Thoracic aorta endothelial cell (primary cell): ENCODE results near the gene NCAPG. TPM values are rescaled to one million over a fixed set of nuclear protein-coding genes. Genes with fewer than 3 reads are reported as not detected.

Source experiments
- total RNA-seq: library from RNA; depleted of rRNA; stranded (reverse); fragments of >200 nt; gene quantifications from 2 replicates; pipeline ENCODE4 v1.2.3, GENCODE V29; 2012

Gene NCAPG, protein sequence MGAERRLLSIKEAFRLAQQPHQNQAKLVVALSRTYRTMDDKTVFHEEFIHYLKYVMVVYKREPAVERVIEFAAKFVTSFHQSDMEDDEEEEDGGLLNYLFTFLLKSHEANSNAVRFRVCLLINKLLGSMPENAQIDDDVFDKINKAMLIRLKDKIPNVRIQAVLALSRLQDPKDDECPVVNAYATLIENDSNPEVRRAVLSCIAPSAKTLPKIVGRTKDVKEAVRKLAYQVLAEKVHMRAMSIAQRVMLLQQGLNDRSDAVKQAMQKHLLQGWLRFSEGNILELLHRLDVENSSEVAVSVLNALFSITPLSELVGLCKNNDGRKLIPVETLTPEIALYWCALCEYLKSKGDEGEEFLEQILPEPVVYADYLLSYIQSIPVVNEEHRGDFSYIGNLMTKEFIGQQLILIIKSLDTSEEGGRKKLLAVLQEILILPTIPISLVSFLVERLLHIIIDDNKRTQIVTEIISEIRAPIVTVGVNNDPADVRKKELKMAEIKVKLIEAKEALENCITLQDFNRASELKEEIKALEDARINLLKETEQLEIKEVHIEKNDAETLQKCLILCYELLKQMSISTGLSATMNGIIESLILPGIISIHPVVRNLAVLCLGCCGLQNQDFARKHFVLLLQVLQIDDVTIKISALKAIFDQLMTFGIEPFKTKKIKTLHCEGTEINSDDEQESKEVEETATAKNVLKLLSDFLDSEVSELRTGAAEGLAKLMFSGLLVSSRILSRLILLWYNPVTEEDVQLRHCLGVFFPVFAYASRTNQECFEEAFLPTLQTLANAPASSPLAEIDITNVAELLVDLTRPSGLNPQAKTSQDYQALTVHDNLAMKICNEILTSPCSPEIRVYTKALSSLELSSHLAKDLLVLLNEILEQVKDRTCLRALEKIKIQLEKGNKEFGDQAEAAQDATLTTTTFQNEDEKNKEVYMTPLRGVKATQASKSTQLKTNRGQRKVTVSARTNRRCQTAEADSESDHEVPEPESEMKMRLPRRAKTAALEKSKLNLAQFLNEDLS
- 104 and 139 TPM in 2 replicates for total RNA-seq

DNA sequence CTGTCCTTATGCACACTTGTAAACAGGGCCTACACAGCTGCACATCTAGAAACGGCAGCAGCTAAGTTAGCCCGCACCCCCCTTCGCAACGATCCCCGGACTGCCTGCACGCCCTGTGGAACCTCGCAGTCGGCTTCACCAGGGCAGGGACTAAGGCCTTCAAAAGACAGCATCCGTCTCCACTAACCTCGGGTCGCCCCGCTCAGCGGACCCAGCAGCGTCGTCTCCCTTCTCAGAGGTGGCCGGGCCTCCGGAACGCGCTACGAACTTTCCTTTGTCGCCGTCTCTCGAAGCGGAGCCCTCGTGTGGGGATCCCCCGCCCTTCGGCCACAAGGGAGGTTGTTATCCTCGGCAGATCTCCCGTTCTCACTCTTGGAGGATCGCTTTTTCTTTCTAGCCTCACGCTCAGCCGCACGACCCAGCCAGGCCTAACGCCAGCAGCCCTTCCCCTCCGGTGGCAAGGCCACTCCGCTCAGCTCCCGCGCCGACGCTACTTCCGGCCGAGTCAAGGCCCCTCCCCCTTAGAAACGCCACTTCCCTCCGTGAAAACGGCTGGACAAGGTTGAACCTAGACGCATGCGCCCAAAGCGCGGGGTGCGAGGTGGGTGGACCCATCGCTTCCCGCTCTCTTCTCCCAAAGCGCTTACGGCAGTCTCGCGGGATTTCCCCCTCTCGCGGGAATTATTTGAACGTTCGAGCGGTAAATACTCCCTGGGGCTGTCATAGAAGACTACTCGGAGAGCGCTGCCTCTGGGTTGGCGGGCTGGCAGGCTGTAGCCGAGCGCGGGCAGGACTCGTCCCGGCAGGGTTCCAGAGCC is at the start of gene NCAPG, which contains the start of gene DCAF16:
NCAPG (plus strand) TSS at position 720 of the 818 bp plus-strand sequence. CDS start 99 bp downstream, outside the sequence.
DCAF16 (minus strand) TSS at position 498 of the 818 bp plus-strand sequence. CDS start 6,616 bp downstream, outside the sequence.

DNA sequence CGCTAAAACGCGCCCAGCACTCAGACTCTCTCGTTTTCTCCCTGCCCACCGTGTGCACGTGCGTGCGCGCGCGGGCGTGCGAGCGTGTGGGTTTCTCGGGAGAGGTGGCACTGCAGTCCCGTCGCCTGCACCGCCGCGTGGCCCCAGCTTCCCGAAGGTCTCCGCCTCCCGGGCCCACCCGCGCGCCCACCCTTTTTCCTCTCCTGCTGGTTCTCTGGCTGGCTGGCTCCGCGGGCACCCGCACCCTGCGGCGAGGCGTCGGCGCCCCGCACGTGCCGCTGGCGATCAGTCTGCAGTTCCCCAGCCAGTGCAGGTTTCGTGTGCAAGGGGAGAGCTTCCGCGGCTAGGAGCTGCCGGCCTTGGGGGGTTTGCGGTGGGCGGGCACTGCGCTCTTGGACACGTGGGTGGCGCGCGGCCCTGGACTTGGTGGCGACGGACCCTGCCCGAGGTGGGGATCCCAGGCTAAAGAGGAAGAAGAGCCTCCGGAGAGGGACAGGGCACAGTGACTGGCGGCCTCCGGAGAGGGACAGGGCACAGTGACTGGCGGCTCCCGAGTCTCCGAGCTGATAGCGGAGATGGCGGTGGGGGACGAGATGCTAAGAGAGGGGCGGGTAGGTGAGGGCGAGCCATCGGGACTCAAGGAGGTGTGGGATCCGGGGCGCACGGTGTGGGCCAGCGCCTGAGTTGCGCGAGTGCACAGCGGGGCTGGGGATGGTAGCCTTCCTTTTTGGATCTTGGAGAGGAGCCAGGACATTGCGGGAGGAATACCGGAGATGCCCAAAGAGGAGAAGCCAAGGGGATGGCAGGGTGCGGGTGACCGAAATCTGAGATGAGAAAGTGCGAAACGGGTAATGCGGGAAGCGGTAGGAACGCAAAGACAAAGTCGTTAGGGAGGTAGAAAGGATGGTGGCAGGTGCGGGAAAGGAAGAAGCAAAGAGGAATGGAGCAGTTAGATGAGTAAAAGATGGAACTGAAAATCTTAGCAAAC is 29.2 kb upstream of the NCAPG start, which contains the start of gene FAM184B:
FAM184B (minus strand) TSS at position 322 of the 988 bp plus-strand sequence. CDS start 322 bp downstream, outside the sequence.

Other genes starting within 250 kb of the NCAPG start
- gene LAP3, start 233.8 kb upstream of the NCAPG start, total RNA-seq: 106 and 170 TPM in 2 replicates
- gene MED28, start 196.3 kb upstream of the NCAPG start, total RNA-seq: 16.5 and 20.6 TPM in 2 replicates
- gene FAM184B, start 29.4 kb upstream of the NCAPG start, total RNA-seq: under 0.01 TPM in 1 of 2 replicates, not detected in the other
- gene DCAF16, start 222 bp upstream of the NCAPG start, total RNA-seq: 27.4 and 33.3 TPM in 2 replicates
- 17.7 and 24.5 TPM in 2 replicates for gene LCORL, start 210.8 kb downstream of the NCAPG start, total RNA-seq